Left hindlimb (tissue), 1 donor: ENCODE data around the gene DCAF10.

Experiments used
- DNase-seq: peaks from one replicate; pipeline ENCODE4 v3.0.0-alpha.2; 2018

Gene DCAF10

GRCh38 chr9:37910271-37910670 lies 109.7 kb downstream of the DCAF10 start:
- no peak for DNase-seq

GRCh38 chr9:37911271-37911681 lies 110.7 kb downstream of the DCAF10 start:
- DNase-seq, result no peak

GRCh38 chr9:37913480-37914153 lies 113.0 kb downstream of the DCAF10 start:
- DNase-seq, result peak; percentile 84

- DNase-seq, result no peak
These were observed 113.6 kb downstream of the DCAF10 start for GRCh38 chr9:37914154-37914551.

GRCh38 chr9:37914701-37915358 lies 114.2 kb downstream of the DCAF10 start:
- no peak for DNase-seq

GRCh38 chr9:37915911-37916470 lies 115.4 kb downstream of the DCAF10 start:
- DNase-seq, result no peak

GRCh38 chr9:37916471-37917312 lies 116.1 kb downstream of the DCAF10 start:
- no peak for DNase-seq
